HG03520 (cell line): ENCODE measurements around the gene TMSB15B.
A peak's percentile ranks its signal among the peaks of the same experiment; 100 is the strongest.
"Not testable (repeated sequence)": the region's sequence is repeated elsewhere in the genome, so short reads cannot be mapped to it uniquely, and the experiment has no call there.

Experiments used
- ATAC-seq: cut with Tn5 transposase; IDR thresholded peaks from one replicate; pipeline ENCODE4 v1.9.1; 2021; ENCODE audit warnings: mild to moderate bottlenecking, moderate library complexity; ENCODE audit not compliant: unreplicated experiment

TMSB15B gene

DNA sequence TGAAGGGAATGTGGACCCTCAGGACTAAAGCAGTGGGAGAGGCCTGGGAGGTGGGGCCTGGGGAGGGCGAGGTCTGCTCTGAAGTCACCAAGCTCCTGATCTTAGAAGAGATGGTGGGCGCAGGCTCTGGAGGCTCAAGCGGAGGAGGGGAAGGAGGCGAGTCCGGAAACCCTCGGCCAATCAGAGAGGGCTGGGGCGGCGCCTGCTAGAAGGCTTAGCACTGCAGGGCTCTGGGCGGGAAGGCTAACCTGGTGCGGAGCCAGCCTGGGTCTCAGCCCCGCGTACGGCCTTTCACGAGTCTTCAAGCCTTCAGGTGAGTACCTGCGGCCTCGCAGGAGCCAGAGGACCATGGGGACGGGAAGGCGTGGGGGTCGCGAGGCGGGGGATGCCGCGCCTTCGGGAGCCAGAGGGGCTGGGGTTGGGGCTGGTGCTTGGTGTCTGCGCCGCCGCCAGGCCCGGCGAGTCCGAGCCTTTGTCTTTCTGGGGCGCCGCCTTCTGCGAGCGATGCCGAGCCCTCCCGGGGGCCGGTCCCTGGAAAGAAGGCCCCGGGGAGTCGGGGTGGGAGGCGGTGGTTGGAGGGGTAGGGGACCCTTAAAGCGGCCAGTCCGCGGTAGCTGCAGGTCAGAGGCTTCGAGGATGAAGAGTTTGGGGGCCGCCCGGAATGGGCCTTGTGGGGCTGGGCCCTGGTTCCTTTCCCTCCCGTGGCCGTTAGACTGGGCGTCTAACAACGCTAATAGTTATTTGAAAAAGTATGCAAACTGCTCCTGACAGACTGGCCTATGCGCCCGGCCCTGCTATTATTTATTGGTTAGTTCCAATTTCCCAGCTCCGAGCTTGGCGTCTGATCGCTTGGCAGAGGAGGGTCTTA, at the start of gene TMSB15B:
Gene TMSB15B, plus strand, starts transcription at position 217 of the 868 bp plus-strand sequence.
- peak; percentile 96 for ATAC-seq

DNA sequence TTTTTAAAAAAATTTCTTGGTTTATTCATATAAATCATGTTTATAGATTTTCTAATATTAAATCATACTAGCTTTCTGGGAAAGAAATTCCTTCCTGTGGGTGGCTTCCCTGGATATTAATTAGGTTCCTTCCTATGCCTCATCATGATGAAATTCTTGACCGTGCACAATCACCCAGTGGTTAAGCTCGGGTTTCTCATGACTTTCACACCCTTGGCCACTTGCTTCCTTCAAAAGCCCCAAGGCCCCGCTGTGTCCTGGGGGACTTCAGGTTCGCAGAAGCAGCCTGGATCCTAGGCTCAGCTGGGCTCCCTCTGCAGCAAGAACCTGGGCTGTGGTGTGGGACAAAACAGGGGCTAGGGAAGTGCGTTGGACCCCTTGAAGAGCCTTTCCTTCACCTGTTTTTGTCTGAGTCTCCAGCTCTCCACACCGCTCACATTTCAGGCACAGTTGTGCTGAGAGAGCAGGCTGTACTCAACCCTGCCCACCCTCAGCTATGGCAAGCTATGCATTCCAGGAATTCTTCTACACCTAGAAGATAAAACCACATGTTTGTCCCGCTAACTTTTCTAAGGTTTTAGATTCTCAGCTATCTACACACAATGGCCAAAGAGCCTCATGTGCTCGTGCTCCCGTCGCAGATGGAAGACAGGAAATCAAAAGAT, 48.9 kb upstream of the TMSB15B start:
- ATAC-seq: no peak

GRCh38 chrX:103918050-103918449, 44.4 kb upstream of the TMSB15B start:
- peak; percentile 34 for ATAC-seq

DNA sequence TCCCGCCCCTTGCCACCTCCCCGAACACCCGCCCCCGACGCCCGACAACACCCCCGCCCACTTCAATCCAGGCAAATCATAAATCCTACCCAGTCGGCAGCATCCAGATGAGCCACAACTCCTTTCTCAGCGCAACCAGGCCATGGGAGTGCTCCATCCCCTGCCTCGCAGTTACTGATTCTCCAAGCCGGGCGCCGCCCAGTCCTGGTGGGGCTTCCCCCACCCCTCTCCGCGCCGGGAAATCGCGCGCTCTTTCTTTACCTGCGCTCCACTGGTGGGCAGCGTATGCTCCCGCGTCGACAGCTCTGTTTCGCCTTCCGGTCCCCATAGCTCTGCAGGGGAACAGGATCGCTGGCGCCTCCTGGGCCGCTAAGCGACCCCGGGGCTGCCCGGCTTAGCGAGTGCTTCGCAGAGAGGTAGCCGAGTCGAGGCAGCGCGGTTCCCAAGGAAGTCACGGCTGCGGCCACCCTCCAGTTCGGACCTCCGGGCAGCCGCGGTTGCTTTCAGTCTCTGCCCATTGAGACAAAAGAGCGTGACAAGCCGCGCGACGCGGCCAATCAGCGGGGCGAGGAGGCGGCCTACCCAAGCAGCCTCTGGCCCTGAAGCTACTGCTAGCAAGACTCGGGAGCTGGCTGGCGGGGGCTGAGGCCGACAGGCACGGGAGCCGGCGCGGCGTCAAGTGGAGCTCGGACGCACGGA, 43.7 kb upstream of the TMSB15B start:
- peak; percentile 62 for ATAC-seq

DNA sequence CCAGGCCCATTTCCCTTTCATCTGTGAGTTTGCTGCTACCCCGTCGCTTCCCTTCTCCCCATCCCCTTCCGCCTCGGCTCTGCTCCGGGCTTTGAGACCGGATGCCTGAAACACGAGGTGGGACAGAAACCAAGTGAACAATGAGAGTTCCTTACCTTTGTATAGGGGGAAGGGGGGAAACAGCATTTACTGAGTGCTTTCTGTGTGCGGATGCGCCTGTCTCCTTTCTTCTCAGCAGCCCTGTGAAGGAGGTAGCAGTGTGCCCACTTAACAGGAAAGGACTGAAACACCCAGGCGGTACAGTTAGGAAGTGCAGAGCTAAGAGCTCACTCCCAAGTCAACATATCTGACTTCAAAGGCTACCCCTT, 43.2 kb upstream of the TMSB15B start:
- peak; percentile 41 for ATAC-seq

- peak; percentile 41 for ATAC-seq
Measured at GRCh38 chrX:103920515-103920914, 41.9 kb upstream of the TMSB15B start.

GRCh38 chrX:103927030-103927429, 35.4 kb upstream of the TMSB15B start:
- no peak for ATAC-seq

DNA sequence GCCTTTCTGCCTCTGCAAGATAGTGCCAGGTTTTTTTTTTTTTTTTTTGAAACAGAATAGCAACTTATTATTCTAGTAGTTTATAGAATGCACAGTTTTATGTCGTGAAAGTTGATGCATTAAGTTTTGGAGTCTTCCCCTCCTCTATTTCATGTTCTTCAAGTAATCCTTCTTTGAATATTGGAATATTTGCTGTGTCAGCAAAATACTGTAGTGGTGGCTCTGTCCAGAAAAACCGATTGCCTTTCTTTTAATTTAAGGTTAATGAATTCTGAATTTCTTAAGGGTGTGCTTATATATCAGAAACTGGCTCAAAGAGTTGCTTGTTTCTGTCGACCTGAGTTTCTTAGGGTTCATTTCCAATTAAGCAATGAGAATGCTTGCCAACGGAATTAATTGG, 34.8 kb upstream of the TMSB15B start:
- ATAC-seq: no peak

DNA sequence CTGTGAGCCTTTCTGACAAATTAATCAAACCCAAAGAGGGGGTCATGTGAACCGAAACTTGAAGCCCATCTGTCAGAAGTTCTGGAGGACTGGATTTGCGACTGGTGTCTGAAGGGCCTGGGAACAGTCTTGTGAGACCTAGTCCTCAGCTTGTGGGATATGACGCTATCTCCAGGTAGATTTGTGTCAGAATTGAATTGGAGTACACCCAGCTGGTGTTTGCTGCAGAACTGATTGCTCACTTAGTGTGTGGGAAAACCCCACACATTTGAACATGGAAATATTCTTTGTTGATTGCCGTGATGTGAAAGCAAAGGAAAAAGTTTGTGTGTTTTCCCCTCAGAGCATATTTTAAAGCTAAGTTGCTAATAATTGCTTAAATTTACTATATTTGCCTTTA, 30.3 kb upstream of the TMSB15B start:
- ATAC-seq: peak; percentile 93

- not testable (repeated sequence) for ATAC-seq
Measured at GRCh38 chrX:103940257-103940656, 22.2 kb upstream of the TMSB15B start.

GRCh38 chrX:103941201-103941975, 21.0 kb upstream of the TMSB15B start:
- peak; percentile 81 for ATAC-seq

- ATAC-seq: no peak
Measured at GRCh38 chrX:103949506-103949905, 12.9 kb upstream of the TMSB15B start.

DNA sequence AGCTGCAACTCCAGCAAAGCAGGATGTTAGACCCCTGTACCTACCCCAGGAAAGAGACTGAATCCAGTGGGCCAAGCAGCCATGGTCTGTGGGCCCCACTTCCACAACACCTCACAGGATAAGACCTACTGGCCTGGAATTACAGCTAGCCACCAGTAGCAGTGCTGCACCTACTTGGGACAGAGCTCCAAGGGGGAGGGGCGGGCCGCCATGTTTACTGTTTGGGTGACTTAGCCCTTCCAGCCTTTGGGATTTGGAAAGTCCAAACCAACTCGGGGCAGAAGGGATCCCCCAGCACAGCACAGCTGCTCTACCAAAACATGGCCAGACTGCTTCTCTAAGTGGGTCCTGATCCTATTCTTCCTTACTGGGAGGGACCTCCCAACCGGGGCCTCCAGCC, 9.1 kb upstream of the TMSB15B start:
- no peak for ATAC-seq

- ATAC-seq: no peak
Measured at GRCh38 chrX:103954259-103954658, 8.2 kb upstream of the TMSB15B start.

- ATAC-seq: not testable (repeated sequence)
Measured at GRCh38 chrX:103960599-103960998, 1.8 kb upstream of the TMSB15B start.

- ATAC-seq: not testable (repeated sequence)
Measured at GRCh38 chrX:103983508-103983907, 21.1 kb downstream of the TMSB15B start.

- no peak for ATAC-seq
Measured at GRCh38 chrX:103999234-103999633, 36.8 kb downstream of the TMSB15B start.

GRCh38 chrX:104008831-104009230, 46.4 kb downstream of the TMSB15B start:
- ATAC-seq: no peak

DNA sequence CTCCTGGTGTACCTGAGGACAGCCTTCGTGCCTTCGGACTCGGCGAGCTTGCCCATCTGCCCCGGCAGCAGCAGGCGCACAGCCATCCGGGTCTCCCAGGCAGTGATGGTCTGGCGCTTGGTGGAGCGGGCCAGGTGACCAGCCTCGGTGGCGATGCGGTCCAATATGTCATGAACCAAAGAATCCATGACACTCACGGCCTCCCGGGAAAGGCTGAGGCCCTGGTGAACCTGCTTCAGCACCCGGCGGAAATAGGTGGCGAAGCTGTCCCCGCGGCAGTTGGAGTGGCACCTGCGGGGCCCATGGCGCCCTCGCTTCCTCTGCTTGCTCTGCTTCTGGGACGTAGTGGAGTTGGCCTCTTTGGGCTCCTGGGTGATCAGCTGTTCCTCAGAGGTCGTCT, 50.7 kb downstream of the TMSB15B start:
- ATAC-seq: no peak

- ATAC-seq: no peak
Measured at GRCh38 chrX:104013606-104014005, 51.2 kb downstream of the TMSB15B start, which contains the start of gene H2BW1. TSS of gene H2BW1 (minus strand) at chrX:104013708. CDS start at chrX:104013576, 132 bp downstream.

GRCh38 chrX:104015576-104015975, 53.1 kb downstream of the TMSB15B start:
- ATAC-seq: not testable (repeated sequence)
